HG03159 (cell line): ENCODE results near the gene CLK2.

Experiments used
- ATAC-seq: cut with Tn5 transposase; IDR thresholded peaks from one replicate; pipeline ENCODE4 v1.9.1; 2021; ENCODE audit warnings: mild to moderate bottlenecking, moderate library complexity; ENCODE audit not compliant: unreplicated experiment

The CLK2 gene

DNA sequence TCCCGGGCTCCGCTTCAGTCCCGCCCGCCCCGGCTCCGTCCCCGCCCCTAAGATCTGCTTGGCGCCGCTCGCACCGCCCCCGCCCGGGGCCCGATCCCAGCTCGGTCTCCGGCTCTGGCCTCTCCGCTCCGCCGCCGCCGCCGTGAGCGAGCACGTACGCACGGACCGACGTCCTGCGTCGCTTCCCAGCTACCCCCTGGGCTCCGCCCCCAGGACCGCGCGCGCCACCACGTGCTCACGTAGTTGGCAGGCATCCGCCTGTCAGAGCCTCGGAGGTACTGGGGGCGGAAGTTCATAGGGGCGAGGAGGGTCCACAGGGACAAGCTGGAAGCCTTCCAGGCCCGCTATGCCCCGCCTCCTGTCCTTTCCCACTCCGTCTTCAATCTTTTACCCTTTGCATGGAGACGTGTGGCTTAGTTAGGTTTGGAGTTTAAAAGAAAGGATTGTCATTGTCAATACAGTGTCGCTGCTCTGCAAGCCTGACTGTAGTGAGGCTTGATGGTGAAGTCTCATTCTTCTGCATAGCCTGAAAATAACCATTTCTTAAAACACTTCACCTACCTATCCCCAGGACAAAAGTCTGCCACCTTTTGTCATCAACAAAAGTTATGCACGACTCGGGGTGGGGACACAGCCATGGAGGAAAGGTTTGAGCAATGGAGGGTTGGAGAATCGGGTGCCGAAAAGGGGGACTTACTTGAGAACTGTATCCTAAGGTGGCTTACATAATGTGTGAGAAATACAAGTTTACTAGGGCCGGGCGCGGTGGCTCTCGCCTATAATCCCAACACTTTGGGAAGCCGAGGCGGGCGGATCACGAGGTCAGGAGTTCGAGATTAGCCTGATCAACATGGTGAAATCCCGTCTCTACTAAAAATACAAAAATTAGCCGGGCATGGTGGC, at the start of gene CLK2:
TSS of gene CLK2 (minus strand) at position 162 of the 903 bp plus-strand sequence. CDS start 2,527 bp downstream, outside the sequence.
- peak; percentile 71 for ATAC-seq

DNA sequence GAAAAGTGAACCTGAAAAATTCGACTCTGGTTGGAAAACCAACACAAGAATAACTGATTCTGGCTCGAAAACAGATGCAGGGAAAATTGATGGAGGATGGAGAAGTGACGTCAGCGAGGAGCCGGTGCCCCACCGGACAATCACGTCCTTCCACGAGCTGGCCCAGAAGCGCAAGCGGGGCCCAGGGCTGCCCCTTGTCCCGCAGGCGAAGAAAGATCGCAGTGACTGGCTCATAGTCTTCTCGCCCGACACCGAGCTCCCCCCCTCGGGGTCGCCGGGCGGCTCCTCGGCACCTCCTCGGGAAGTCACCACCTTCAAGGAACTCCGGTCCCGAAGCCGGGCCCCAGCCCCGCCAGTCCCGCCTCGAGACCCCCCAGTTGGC, 49.3 kb upstream of the CLK2 start:
- no peak for ATAC-seq

DNA sequence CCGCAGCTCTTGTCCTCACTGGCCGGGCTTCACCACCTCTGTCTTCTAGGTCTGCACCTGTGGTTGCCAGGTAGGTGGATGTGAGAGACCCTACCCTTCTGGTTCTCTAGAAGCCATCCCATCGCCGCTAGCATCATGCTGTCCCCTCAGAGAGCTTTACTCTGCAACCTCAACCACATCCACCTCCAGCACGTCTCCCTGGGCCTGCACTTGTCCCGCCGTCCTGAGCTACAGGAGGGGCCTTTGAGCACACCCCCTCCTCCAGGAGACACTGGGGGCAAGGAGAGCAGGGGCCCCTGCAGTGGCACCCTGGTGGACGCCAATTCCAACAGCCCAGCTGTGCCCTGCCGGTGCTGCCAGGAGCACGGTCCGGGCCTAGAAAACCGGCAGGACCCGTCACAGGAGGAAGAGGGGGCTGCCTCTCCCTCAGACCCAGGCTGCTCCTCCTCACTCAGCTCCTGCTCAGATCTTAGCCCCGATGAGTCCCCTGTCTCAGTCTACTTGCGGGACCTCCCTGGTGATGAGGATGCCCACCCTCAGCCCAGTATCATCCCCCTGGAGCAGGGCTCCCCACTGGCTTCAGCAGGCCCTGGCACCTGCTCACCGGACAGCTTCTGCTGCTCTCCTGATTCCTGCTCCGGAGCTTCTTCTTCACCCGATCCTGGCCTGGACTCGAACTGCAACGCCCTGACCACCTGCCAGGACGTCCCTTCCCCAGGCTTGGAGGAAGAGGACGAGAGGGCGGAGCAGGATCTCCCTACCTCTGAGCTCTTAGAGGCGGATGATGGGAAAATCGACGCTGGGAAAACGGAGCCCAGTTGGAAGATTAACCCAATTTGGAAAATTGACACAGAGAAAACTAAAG, 48.6 kb upstream of the CLK2 start:
- no peak for ATAC-seq

DNA sequence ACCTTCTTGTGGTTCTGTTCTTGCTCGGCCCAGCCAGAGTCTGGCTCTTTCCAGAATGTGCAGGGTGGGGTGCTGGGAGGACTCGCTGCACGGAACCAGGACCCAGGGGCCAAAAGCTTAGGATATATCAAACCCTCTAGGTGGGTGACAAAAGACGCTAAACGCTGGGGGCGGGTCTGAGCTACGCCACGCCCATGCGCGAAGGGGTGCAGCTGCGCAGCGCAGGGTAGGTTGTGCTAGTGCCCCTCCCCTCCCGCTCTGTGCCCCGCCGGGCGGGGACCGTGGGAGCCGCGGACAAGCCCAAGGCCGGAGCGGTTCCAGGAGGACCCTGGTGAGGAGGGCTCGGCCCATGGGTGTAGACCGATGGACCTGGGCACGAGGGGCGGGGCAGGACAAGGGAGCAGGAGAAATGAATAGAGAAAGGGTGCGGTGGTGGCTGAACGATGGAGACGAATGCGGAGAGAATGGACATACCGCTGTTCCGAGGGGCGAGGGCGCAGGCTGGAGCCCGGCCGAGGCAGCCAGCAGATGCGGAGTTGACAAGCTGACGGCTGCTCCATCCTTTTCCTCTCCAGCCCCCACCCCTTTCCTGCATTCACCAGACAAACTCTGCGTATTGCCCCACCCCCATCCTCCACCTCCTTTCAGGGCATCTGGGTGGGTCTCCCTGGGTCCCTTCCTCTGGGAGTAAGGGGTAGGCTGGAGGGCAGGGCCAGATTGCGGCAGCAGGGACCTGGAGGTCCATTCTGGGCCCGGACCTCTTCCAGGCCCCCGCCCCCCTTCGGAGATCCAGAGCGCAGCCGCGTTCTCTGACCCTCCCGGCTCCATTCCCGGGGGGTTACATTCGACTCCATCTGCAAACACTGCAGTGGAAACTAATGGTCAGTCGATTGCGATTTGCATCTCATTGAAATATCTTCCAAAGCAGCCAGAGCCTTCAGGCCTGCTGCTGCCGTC, 47.6 kb upstream of the CLK2 start, which contains the start of gene RUSC1:
TSS of gene RUSC1 (plus strand) at position 234 of the 957 bp plus-strand sequence. CDS start 880 bp downstream, outside the sequence.
- no peak for ATAC-seq

DNA sequence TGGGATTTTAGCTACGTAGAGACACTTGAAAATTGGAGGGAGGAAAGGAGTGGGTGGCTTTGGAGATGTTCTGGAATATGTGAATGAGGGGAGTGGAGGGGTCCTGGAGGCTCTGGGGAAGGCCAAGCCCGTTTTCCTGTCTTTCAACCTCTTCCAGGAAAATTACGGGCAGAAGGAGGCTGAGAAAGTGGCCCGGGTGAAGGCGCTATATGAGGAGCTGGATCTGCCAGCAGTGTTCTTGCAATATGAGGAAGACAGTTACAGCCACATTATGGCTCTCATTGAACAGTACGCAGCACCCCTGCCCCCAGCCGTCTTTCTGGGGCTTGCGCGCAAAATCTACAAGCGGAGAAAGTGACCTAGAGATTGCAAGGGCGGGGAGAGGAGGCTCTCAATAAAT, 46.9 kb upstream of the CLK2 start:
- no peak for ATAC-seq

DNA sequence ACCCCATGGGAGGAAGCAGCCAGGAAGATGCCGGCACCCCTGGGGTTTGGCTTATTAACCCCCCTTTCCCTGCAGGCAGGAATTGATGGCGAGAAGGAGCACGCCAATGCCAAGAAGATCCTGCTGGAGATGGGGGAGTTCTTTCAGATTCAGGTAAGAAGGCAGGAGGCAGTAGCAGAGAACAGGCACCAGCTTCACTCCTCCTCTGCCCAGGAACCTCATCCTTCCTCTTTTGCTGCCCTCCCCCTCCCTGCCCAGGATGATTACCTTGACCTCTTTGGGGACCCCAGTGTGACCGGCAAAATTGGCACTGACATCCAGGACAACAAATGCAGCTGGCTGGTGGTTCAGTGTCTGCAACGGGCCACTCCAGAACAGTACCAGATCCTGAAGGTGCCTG, 46.2 kb upstream of the CLK2 start:
- no peak for ATAC-seq

DNA sequence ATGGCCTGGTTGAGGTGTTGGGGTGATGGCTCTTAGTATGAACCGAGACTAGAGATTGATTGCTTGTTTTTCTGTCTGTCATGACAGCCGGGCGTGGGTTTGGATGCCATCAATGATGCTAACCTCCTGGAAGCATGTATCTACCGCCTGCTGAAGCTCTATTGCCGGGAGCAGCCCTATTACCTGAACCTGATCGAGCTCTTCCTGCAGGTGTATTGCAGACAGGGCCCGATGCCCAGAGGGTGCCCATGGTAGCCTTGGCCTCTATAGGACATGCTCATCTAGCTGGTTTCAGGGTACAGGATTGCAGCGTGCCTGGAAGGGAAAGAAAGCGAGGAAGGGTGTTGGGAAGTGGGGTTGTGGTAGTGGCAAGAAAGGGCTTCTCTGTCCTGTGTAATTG, 44.8 kb upstream of the CLK2 start:
- ATAC-seq, result no peak

DNA sequence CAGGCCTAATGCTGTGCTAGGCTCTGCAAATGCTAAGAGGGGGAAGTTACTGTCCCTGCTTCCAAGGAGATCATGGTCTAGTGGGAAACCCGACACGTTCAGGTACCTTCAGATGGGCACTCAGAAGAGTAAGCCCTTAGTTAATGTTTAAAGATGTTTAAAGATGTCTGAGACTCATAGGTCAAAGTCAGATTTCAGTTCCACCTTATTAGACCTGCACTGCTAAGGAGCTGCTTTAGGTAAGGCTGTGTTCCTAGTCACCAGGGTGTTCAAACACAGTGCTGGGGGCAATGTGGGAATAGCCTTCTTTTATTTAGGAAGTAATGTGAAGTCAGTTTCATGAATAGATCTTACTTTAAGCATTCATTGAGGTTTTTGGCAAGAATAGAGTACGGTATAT, 43.6 kb upstream of the CLK2 start:
- no peak for ATAC-seq

DNA sequence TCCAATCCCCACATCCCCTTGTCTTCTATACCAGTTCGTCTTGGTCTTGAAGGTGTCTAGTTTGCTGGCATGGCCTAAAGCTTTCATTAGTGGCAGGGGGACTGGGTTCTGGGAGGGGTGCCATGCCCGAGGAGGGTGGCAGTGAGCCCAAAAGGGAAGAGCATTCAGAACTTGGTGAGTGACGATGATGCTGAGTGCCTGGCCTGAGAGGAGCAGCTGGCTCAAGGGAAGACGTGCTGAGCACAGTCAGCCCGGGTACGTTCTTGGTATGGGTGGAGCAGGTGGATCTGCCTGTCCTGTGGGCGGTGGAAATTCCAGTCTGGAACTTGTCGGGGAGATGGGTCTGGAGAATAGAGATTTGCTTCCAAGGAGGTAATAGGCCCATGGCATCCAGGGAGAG, 40.0 kb upstream of the CLK2 start:
- no peak for ATAC-seq

DNA sequence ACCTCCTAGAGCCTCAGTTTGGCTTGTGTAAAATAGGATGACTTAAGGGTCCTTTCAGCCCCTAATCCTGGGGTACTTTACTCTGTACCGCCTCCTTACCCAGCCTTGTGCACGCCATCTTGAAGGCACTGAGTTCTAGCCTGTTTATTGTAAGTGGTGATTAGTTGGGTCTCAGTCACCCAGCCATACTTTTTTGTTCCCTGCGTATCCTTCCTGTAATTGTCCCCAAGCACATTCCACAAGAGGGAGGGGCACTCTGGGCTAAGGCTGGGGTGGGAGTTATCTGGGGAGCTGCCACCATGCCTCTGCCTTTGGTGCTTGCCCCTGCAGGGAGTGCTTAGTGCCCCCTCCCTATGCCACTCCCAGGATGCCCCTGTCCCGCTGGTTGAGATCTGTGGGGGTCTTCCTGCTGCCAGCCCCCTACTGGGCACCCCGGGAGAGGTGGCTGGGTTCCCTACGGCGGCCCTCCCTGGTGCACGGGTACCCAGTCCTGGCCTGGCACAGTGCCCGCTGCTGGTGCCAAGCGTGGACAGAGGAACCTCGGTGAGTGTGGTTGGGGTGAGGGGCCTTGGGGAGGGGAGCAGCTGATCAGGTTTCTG, 36.2 kb upstream of the CLK2 start:
- ATAC-seq, result no peak

DNA sequence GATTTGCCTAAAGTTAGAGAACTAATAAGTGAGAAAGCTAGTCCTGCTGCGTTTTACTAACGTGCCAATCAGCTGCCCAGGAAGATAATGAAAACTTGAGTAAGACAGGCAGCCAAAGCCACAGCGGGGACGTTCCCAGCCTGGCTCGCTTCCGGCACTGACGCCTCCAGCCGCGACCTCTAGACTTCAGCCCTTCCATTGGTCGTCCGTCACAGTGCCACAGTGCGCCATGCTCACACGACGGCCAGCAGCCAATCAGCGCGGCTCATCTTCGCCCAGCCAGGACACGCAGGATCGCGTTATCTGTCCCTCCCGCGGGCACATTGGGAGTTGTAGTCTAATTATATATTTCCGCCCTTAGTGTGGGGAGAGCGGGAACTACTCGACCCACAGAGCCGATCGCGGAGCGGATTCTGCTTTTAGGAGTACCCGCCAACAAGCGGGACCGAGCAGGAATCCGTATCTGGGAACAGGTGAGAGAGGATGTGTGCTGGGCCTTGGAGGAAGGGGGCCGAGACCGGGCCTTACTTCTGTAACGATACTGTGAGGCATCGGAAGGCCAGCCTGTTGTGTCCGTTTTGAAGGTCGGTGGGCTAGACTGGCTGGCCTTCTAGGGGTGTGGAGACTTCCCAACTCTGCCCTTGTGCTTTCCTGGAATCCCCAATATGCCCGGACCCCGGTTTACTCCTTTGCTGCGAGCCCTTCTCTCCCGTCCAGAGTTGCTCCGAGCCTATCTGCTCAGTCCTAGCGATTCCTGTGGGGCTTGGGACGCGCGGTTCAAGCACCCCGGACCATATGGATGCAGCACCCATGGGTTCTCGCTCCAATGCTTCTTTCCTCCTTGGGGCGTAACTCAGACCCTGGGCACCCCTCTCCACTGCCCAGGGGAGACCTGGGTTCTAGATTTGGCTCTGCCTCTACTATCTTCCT, 35.5 kb upstream of the CLK2 start, which contains the start of gene FDPS:
TSS of gene FDPS (plus strand) at position 374 of the 930 bp plus-strand sequence. CDS start 924 bp downstream, outside the sequence.
- peak; percentile 90 for ATAC-seq

DNA sequence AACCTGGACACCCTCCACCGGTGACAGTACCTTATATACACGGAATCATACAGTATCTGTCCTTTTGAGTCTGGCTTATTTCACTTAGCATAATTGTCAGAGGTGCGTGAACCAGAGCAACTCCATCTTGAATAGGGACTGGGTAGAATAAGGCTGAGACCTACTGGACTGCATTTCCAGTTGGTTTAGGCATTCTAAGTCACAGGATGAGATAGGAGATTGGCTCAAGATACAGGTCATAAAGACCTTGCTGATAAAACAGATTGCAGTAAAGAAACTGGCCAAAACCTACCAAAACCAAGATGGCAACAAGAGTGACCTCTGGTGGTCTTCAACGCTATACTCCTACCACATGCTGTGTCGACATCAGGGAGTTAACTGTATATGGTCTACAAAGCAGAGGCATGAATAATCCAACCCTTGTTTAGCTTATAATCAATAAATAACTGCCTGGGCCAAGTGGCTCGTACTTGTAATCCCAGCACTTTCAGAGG, 34.0 kb upstream of the CLK2 start:
- no peak for ATAC-seq

DNA sequence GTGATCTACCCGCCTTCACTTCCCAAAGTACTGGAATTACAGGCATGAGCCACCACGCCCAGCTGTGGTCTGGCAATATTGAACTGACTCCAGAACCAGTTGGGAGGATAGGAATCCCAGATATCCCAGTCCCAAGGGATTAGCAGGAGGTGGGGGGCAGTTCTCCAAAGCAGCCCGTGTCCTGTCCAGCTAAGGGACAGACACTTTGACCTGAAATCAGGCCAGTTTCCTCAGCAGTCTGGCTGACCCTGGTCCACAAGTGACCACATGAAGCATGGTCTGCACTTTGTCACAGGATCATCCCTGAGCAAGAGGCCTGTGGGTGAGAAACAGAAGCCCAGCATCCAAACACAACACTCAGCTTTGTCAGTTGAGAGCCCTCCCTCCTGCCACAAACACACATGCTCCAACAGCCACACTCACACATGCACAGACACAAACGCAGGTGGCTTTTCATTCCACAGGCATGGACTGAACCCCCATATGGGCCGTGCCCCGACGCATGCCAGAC, 32.6 kb upstream of the CLK2 start:
- no peak for ATAC-seq

DNA sequence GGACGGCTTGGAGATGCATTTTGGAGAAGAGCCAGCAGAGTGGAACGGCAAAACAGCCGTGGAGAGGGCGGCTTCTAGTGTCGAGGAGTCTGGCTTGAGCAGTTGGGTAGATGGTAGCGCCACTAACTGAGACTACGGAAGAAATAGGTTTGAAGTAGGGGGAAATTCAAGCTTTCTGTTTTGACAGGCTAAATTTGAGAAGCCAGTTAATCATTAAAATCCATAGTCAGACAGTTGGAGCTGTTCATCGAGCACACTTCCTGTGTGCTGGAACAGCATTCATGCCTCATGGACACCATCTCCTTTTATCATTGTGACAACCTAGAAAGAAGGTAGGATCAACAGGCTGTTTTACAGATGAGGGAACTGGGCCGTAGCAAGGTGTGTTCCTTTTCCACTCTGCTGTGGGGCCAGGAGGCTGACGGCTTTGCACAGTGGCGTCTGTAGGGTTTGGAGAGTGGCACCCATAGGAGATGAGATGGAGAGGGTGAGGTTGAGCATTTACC, 31.3 kb upstream of the CLK2 start:
- ATAC-seq, result no peak

DNA sequence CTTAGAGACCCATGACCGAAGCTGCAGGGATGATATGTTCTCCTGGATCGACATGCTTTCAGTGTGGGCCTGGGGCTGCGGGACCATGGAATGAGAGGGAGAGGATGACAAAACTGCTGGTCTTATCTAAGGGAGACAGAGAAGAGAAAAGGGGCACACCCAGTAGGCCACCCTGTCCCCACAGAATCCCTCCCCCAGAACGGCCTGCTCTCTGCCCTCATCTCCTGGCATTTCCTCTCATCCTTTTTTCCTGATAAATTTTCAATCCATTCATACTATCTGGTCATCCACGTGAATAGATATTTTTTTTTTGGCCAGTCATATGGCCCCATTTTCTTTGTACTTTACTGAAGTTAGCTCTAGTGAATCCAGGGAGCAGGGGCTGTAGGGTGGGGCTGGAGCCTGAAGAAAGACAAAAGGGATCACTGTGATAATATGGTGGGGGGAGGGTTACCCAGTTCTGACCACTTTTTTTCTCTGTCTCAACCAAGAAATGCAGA, 28.1 kb upstream of the CLK2 start, which contains the start of gene PKLR:
TSS of gene PKLR (minus strand) at position 97 of the 500 bp plus-strand sequence. CDS start at position 54, 43 bp downstream.
- no peak for ATAC-seq

DNA sequence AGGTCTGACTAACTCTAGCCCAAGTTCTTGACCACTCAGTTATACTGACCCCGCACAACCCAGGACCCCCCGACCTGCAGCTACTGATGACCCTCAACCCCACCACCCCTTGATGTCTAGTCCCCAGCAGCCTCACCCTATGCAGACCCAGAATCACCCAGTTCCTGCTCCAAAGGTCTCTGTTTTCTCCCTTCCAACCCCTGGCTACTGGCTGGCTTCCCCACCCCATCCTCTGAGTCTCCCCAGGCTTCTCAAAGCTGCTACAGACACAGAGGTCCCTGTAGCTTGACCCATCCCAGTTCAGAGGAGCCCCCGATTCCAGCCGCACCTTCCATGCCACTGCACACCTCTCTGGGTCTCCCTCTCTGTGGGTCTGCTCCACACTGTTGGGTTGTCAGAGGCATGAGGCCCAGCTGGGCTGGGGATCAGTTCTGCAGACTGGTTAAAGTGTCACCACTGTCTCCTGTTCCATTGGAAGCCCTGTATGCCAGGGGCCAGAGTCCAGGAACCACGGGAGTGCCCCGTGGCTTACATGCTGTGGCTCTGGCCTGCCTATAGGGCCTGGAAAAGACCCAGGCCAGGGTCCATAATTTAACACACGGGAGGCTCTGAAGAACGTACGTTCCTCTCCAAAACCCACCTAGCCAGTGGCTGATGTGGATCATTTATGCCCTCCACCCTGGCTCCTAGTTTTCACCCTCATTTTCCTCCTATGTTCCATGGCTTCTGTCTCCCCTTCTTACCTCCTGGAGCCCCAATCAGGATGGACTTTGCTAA, 27.4 kb upstream of the CLK2 start:
- no peak for ATAC-seq

DNA sequence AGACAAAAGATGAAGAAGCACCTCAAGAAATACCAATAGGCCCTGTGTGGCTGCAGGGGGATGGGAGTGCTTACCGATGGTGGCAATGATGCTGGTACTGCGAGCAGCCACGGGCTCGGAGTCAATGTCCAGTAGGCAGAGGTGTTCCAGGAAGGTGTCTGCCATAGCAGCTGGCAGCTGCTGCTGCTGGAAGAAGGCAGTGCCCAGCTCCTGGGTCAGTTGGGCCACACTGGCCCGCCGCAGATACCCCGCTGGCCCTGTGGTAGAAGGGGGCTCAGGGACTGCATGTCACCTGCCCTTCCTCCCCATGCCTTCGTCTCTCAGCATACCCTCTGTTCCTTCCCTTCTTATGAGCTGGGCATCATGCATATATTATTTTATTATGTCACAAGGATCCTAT, 26.7 kb upstream of the CLK2 start:
- no peak for ATAC-seq
